ENCODE data around the gene ASCL4. TPM values are rescaled to one million over a fixed set of nuclear protein-coding genes. Genes with fewer than 3 reads are reported as not detected.

ASCL4 gene
- total and polyA plus RNA-seq, 9 of the 15 experiments (the other 6 are each of a cell fraction or from before 2014, with no cell fraction given): not detected

GRCh38 chr12:107801150-107801549 lies 26.6 kb downstream of the ASCL4 start (continued):
- TF ChIP-seq TEAD1 (CRISPR knock-in tag; IDR thresholded peaks at IDR 0.05) (peak in 1 of 2 experiments; percentile 25; a peak in 1 of 4 replicates), ZNF717 (CRISPR knock-in tag; IDR thresholded peaks at IDR 0.05) (no peak)

- intact Hi-C loops (cut with micrococcal nuclease) (no loop called here), in situ Hi-C loops (cut with MboI) (no loop called here)
- H3K4me1 ChIP-seq (replicated peaks in 1 of 2; ENCODE audit: control insufficient read depth in 2 of 2, insufficient read depth in 2 of 2, low read length in 2 of 2): no peaks in the 10 kb centered on the region
- ChIA-PET CTCF (ENCODE audit: low intra/inter-chr PET ratio) (no interaction called here), POLR2A (no interaction called here)
- no peaks in the 10 kb centered on the region for H3K9me1 ChIP-seq (ENCODE audit: control insufficient read depth, insufficient read depth, low read length)
- H3K9me3 ChIP-seq (replicated peaks; ENCODE audit: control insufficient read depth, insufficient read depth, low read depth, low read length): no peaks in the 10 kb centered on the region
- no peak overlapping the region for H3K4me3 ChIP-seq
- H3K4me2 ChIP-seq (ENCODE audit: insufficient read depth, low read length): no peak overlapping the region
- no peak overlapping the region for H3K27ac ChIP-seq (ENCODE audit: extremely low read depth, low read depth, low read length)
- no peaks in the 10 kb centered on the region for H3K79me2 ChIP-seq (ENCODE audit: control insufficient read depth, insufficient read depth, low read length)
- no peak for ATAC-seq
- H3K36me3 ChIP-seq (ENCODE audit: control insufficient read depth, insufficient read depth, low read length): no peaks in the 10 kb centered on the region
- FAIRE-seq: no peak
- no peak for DNase-seq (ENCODE audit: extremely low read depth in 1 of 4, low spot score in 3 of 4)
- no TSS peak for BruUV-seq (replicated peaks)
- no peak overlapping the region for H2AFZ ChIP-seq (ENCODE audit: low read depth, low read length)
- WGBS (ENCODE audit: insufficient coverage, low coverage, missing lambda C conversion rate): 0% methylated on average over 3 of the region's 3 CpGs
- peaks cover 0 to 18% of the 10 kb centered on the region in 2 experiments; a peak in 2 of 5 replicates for H3K27me3 ChIP-seq (ENCODE audit: control insufficient read depth in 2 of 2, insufficient read depth in 2 of 2, low read length in 2 of 2)
- no peak overlapping the region for H3K9ac ChIP-seq (ENCODE audit: insufficient read depth in 1 of 2, low read depth in 2 of 2, low read length in 2 of 2)
- H4K20me1 ChIP-seq (replicated peaks; ENCODE audit: control insufficient read depth, insufficient read depth, low read length): no peaks in the 10 kb centered on the region
- TF ChIP-seq PHF20 (IDR thresholded peaks at IDR 0.05; ENCODE audit: partially characterized antibody): no peak
- no peak for TF ChIP-seq CGGBP1 (CRISPR knock-in tag; IDR thresholded peaks at IDR 0.05)
- no peak for TF ChIP-seq FOXA1 (IDR thresholded peaks at IDR 0.05; ENCODE audit: borderline replicate concordance)
- 0 out of 2 replicates have a peak, but pooled peaks have one; percentile 16 for TF ChIP-seq ATF3 (IDR thresholded peaks at IDR 0.05)
- no peak for TF ChIP-seq ATF3 (CRISPR knock-in tag; conservative IDR thresholded peaks at IDR 0.05)
- TF ChIP-seq ZNF408 (CRISPR knock-in tag; IDR thresholded peaks at IDR 0.05; ENCODE audit: low read depth): no peak
Measured at GRCh38 chr12:107803092-107803491, 28.6 kb downstream of the ASCL4 start.

Measured in K562 (cell line).